ENCODE measurements around the gene PCCA. TPM values are rescaled to one million over a fixed set of nuclear protein-coding genes. Genes with fewer than 3 reads are reported as not detected.

The PCCA gene, protein sequence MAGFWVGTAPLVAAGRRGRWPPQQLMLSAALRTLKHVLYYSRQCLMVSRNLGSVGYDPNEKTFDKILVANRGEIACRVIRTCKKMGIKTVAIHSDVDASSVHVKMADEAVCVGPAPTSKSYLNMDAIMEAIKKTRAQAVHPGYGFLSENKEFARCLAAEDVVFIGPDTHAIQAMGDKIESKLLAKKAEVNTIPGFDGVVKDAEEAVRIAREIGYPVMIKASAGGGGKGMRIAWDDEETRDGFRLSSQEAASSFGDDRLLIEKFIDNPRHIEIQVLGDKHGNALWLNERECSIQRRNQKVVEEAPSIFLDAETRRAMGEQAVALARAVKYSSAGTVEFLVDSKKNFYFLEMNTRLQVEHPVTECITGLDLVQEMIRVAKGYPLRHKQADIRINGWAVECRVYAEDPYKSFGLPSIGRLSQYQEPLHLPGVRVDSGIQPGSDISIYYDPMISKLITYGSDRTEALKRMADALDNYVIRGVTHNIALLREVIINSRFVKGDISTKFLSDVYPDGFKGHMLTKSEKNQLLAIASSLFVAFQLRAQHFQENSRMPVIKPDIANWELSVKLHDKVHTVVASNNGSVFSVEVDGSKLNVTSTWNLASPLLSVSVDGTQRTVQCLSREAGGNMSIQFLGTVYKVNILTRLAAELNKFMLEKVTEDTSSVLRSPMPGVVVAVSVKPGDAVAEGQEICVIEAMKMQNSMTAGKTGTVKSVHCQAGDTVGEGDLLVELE
- 20.0 TPM for polyA plus RNA-seq
- long read RNA-seq, donor 1, transcript PCCA-202 (24 exons, 2,494 nt): major isoform, 6 of 11 reads
- long read RNA-seq, donor 1, partial matches to known transcripts: 5 of 11 reads
- long read RNA-seq, donor 1, other reads (novel, unspliced or antisense): 0 of 11 reads
- long read RNA-seq, donor 2, partial matches to known transcripts: 0 of 5 reads
- long read RNA-seq, donor 2, other reads (novel, unspliced or antisense): 0 of 5 reads
- long read RNA-seq, donor 3: 0 reads
- long read RNA-seq, donor 4: 0 reads
- long read RNA-seq, donor 5, partial matches to known transcripts: 0 of 2 reads
- long read RNA-seq, donor 5, other reads (novel, unspliced or antisense): 0 of 2 reads
- long read RNA-seq, donor 6, partial matches to known transcripts: 10 of 12 reads
- long read RNA-seq, donor 6, other reads (novel, unspliced or antisense): 0 of 12 reads
- long read RNA-seq, donor 7, partial matches to known transcripts: 16 of 19 reads
- long read RNA-seq, donor 7, other reads (novel, unspliced or antisense): 0 of 19 reads
- long read RNA-seq, donor 8, partial matches to known transcripts: 28 of 30 reads
- long read RNA-seq, donor 8, other reads (novel, unspliced or antisense): 0 of 30 reads
- long read RNA-seq, donor 9: 0 reads
- long read RNA-seq, donor 10, partial matches to known transcripts: 0 of 2 reads
- long read RNA-seq, donor 10, other reads (novel, unspliced or antisense): 0 of 2 reads
- long read RNA-seq, donor 11, partial matches to known transcripts: 0 of 1 reads
- long read RNA-seq, donor 11, other reads (novel, unspliced or antisense): 0 of 1 reads

DNA sequence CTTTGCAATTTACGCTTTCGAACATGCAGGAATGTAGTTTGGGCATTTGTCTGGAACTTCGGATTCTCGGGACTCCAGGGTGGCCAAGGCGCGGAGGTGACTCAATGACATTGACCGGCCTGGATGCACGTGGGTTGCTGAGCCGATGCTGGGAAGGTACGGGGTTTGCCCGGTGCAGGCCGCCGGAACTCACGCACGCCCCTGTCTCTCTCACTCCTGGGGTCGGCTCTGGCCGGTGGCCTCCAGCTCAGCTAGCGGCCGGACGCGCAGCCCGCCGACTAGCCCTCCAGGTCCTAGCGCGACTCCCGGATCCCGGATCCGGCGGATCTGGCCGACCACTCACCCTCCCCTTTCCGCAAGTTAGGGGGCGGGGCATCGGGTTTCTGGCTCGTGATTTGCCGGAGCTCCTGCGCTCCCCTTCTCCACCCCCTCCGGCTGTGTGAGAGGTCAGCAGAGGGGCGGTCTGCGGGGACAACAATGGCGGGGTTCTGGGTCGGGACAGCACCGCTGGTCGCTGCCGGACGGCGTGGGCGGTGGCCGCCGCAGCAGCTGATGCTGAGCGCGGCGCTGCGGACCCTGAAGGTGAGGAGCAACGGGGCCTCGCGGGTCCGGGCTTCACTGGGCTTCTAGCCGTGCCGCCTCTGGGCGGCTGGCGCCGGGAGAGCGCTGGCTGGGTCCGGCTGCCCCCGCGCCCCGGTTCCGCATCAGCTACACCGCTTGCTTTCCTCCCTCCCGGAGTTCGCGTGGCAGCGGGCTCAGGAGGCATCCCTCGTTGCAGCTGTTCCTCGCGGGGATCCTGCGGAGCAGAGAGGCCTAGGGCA is at the start of gene PCCA:
PCCA (plus strand) TSS at position 450 of the 821 bp plus-strand sequence; CDS start at position 478, 28 bp downstream.
- Histone ChIP-seq H3K4me1 (ENCODE audit: control insufficient read depth, insufficient read depth, low read length) (no peaks in the 10 kb centered on the region), H3K27me3 (ENCODE audit: control insufficient read depth, insufficient read depth, low read length) (no peaks in the 10 kb centered on the region), H3K4me3 (ENCODE audit: low read length) (peak within 1 kb of the TSS; percentile 85), H3K36me3 (ENCODE audit: control insufficient read depth, insufficient read depth, low read length) (peaks cover 4% of the 10 kb centered on the region), H3K9me3 (ENCODE audit: control insufficient read depth, low read depth, low read length) (no peaks in the 10 kb centered on the region), H3K27ac (ENCODE audit: low read length) (peak within 1 kb of the TSS; percentile 63)
- no CpG with 5 or more reads among the region's 77 CpGs for WGBS (ENCODE audit: insufficient coverage, low lambda C conversion rate)
- DNase-seq: peak; percentile 88 to 93

DNA sequence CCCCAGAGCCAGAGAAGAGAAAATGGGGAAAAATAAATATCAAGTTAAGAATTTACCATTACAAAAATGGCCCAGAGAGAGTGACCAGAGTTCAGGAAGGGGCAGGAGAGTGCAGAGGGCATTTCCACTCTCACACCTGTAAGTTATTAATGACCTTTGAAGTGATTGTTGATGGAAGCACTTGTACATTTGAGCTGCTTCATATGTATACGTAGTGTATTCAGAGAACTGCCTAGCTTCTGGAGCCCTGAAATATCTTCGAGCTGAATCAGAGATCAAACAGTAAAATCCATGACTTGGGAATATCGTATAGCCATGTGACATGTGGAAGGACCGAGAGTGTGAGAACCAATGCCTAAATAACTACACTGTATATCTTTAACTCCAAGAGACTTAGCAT is 49.2 kb upstream of the PCCA start:
- DNase-seq: peak in 1 of 2 donors; percentile 6
- Histone ChIP-seq H3K27ac (ENCODE audit: low read length) (no peak overlapping the region), H3K36me3 (ENCODE audit: control insufficient read depth, insufficient read depth, low read length) (no peaks in the 10 kb centered on the region), H3K4me3 (ENCODE audit: low read length) (no peak overlapping the region), H3K9me3 (ENCODE audit: control insufficient read depth, low read depth, low read length) (no peaks in the 10 kb centered on the region), H3K4me1 (ENCODE audit: control insufficient read depth, insufficient read depth, low read length) (no peaks in the 10 kb centered on the region), H3K27me3 (ENCODE audit: control insufficient read depth, insufficient read depth, low read length) (no peaks in the 10 kb centered on the region)
- WGBS (ENCODE audit: insufficient coverage, low lambda C conversion rate): no CpG with 5 or more reads among the region's 4 CpGs

GRCh38 chr13:100040196-100040595 is 48.7 kb upstream of the PCCA start:
- Histone ChIP-seq H3K27ac (ENCODE audit: low read length) (no peak overlapping the region), H3K4me1 (ENCODE audit: control insufficient read depth, insufficient read depth, low read length) (no peaks in the 10 kb centered on the region), H3K36me3 (ENCODE audit: control insufficient read depth, insufficient read depth, low read length) (no peaks in the 10 kb centered on the region), H3K4me3 (ENCODE audit: low read length) (no peak overlapping the region), H3K9me3 (ENCODE audit: control insufficient read depth, low read depth, low read length) (no peaks in the 10 kb centered on the region), H3K27me3 (ENCODE audit: control insufficient read depth, insufficient read depth, low read length) (no peaks in the 10 kb centered on the region)
- WGBS (ENCODE audit: insufficient coverage, low lambda C conversion rate): 10% methylated on average over 2 of the region's 3 CpGs
- no peak for DNase-seq

DNA sequence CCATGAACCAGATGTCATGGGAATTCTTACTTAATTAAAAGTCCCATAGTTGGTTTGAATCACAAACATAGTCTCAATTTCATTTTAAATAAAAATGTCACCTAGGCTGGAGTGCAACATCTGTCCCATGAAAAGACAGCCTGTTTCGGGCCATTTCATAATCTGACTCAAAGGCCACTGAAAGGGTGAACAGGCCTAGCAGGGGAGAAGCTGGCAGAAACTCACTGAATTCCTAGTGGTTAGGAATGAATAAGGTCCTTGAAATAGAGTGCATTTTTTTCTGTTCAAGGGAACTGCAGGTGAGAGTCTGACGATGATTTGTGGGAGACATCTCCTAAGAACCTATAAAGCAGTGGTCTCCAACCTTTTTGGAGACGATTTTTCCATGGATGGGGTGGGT is 44.0 kb upstream of the PCCA start:
- no peaks in the 10 kb centered on the region for H3K36me3 ChIP-seq (ENCODE audit: control insufficient read depth, insufficient read depth, low read length)
- no peak for DNase-seq
- WGBS (ENCODE audit: insufficient coverage, low lambda C conversion rate): no CpG with 5 or more reads among the region's 3 CpGs
- H3K4me1 ChIP-seq (ENCODE audit: control insufficient read depth, insufficient read depth, low read length): no peaks in the 10 kb centered on the region
- no peaks in the 10 kb centered on the region for H3K9me3 ChIP-seq (ENCODE audit: control insufficient read depth, low read depth, low read length)
- no peak overlapping the region for H3K27ac ChIP-seq (ENCODE audit: low read length)
- no peak overlapping the region for H3K4me3 ChIP-seq (ENCODE audit: low read length)
- H3K27me3 ChIP-seq (ENCODE audit: control insufficient read depth, insufficient read depth, low read length): no peaks in the 10 kb centered on the region

GRCh38 chr13:100045355-100045754 is 43.5 kb upstream of the PCCA start:
- Histone ChIP-seq H3K27ac (ENCODE audit: low read length) (no peak overlapping the region), H3K27me3 (ENCODE audit: control insufficient read depth, insufficient read depth, low read length) (no peaks in the 10 kb centered on the region), H3K4me3 (ENCODE audit: low read length) (no peak overlapping the region), H3K36me3 (ENCODE audit: control insufficient read depth, insufficient read depth, low read length) (no peaks in the 10 kb centered on the region), H3K9me3 (ENCODE audit: control insufficient read depth, low read depth, low read length) (no peaks in the 10 kb centered on the region), H3K4me1 (ENCODE audit: control insufficient read depth, insufficient read depth, low read length) (no peaks in the 10 kb centered on the region)
- no CpG with 5 or more reads among the region's 3 CpGs for WGBS (ENCODE audit: insufficient coverage, low lambda C conversion rate)
- no peak for DNase-seq

DNA sequence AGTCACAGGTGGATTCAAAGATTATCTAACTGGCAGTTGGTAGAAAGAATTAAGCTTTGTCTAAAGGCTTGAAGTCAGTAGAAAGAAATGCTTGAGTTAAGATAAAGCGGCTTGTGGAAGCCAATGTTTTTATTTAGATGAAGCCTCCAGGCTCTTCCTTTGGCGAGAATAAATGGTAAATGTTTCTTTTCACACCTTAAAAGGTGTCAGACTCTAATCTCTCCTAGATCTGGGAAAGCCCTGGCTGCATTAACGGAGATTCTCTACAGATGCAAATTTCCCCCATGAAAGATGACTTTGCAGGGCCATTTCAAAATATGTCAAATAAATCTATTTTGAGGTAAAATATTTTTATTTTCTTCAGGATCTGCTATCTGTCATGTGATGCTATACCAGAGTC is 37.8 kb upstream of the PCCA start:
- WGBS (ENCODE audit: insufficient coverage, low lambda C conversion rate): 43% methylated on average over 1 of the region's 3 CpGs
- DNase-seq: no peak
- Histone ChIP-seq H3K9me3 (ENCODE audit: control insufficient read depth, low read depth, low read length) (no peaks in the 10 kb centered on the region), H3K36me3 (ENCODE audit: control insufficient read depth, insufficient read depth, low read length) (no peaks in the 10 kb centered on the region), H3K4me1 (ENCODE audit: control insufficient read depth, insufficient read depth, low read length) (no peaks in the 10 kb centered on the region), H3K27me3 (ENCODE audit: control insufficient read depth, insufficient read depth, low read length) (no peaks in the 10 kb centered on the region), H3K27ac (ENCODE audit: low read length) (no peak overlapping the region), H3K4me3 (ENCODE audit: low read length) (no peak overlapping the region)

- no peaks in the 10 kb centered on the region for H3K9me3 ChIP-seq (ENCODE audit: control insufficient read depth, low read depth, low read length)
- H3K4me3 ChIP-seq (ENCODE audit: low read length): no peak overlapping the region
- no peaks in the 10 kb centered on the region for H3K27me3 ChIP-seq (ENCODE audit: control insufficient read depth, insufficient read depth, low read length)
- DNase-seq: no peak
- H3K27ac ChIP-seq (ENCODE audit: low read length): no peak overlapping the region
- no peaks in the 10 kb centered on the region for H3K4me1 ChIP-seq (ENCODE audit: control insufficient read depth, insufficient read depth, low read length)
- H3K36me3 ChIP-seq (ENCODE audit: control insufficient read depth, insufficient read depth, low read length): no peaks in the 10 kb centered on the region
- 94% methylated on average over 2 of the region's 3 CpGs for WGBS (ENCODE audit: insufficient coverage, low lambda C conversion rate)
Measured at GRCh38 chr13:100059827-100060226, 29.1 kb upstream of the PCCA start.

- Histone ChIP-seq H3K4me3 (ENCODE audit: low read length) (no peak overlapping the region), H3K36me3 (ENCODE audit: control insufficient read depth, insufficient read depth, low read length) (no peaks in the 10 kb centered on the region), H3K9me3 (ENCODE audit: control insufficient read depth, low read depth, low read length) (no peaks in the 10 kb centered on the region), H3K27me3 (ENCODE audit: control insufficient read depth, insufficient read depth, low read length) (no peaks in the 10 kb centered on the region), H3K4me1 (ENCODE audit: control insufficient read depth, insufficient read depth, low read length) (no peaks in the 10 kb centered on the region), H3K27ac (ENCODE audit: low read length) (no peak overlapping the region)
- WGBS (ENCODE audit: insufficient coverage, low lambda C conversion rate): no CpG with 5 or more reads among the region's 6 CpGs
- no peak for DNase-seq
Measured at GRCh38 chr13:100063333-100063732, 25.6 kb upstream of the PCCA start.

- Histone ChIP-seq H3K4me1 (ENCODE audit: control insufficient read depth, insufficient read depth, low read length) (no peaks in the 10 kb centered on the region), H3K36me3 (ENCODE audit: control insufficient read depth, insufficient read depth, low read length) (no peaks in the 10 kb centered on the region), H3K27me3 (ENCODE audit: control insufficient read depth, insufficient read depth, low read length) (no peaks in the 10 kb centered on the region), H3K4me3 (ENCODE audit: low read length) (no peak overlapping the region), H3K9me3 (ENCODE audit: control insufficient read depth, low read depth, low read length) (no peaks in the 10 kb centered on the region), H3K27ac (ENCODE audit: low read length) (no peak overlapping the region)
- DNase-seq: no peak
- 20% methylated on average over 1 of the region's 5 CpGs for WGBS (ENCODE audit: insufficient coverage, low lambda C conversion rate)
Measured at GRCh38 chr13:100063906-100064305, 25.0 kb upstream of the PCCA start.

Data from large intestine (tissue), 12 donors.